Mesothelial cell of epicardium (in vitro differentiated cells): ENCODE data around the gene RAET1G. TPM values are rescaled to one million over a fixed set of nuclear protein-coding genes. Genes with fewer than 3 reads are reported as not detected.
"Not testable (repeated sequence)": the region's sequence is repeated elsewhere in the genome, so short reads cannot be mapped to it uniquely, and the experiment has no call there.

Experiments
- DNase-seq, 2 experiments: peaks; one replicate each; pipeline ENCODE4 v3.0.0; 2021; ENCODE audit warnings: low spot score in 2 of 2; ENCODE audit not compliant: unreplicated experiment in 2 of 2
- H3K27ac Mint-ChIP-seq: 2 replicates; pipeline ENCODE4 v1.8.0; 2021; ENCODE audit warnings: mixed read lengths
- H3K27me3 Mint-ChIP-seq: 2 replicates; pipeline ENCODE4 v1.8.0; 2021; ENCODE audit warnings: low read depth, mixed read lengths
- H3K36me3 Mint-ChIP-seq: 2 replicates; pipeline ENCODE4 v1.8.0; 2021; ENCODE audit warnings: mixed read lengths
- H3K4me1 Mint-ChIP-seq: 2 replicates; pipeline ENCODE4 v1.8.0; 2021; ENCODE audit warnings: mixed read lengths
- H3K4me3 Mint-ChIP-seq: 2 replicates; pipeline ENCODE4 v1.8.0; 2021; ENCODE audit warnings: mild to moderate bottlenecking, moderate library complexity, mixed read lengths
- H3K9me3 Mint-ChIP-seq: 2 replicates; pipeline ENCODE4 v1.8.0; 2021; ENCODE audit warnings: mixed read lengths
- total RNA-seq: library from RNA; stranded (reverse); gene quantifications from 3 replicates; pipeline ENCODE4 v1.2.1, GENCODE V29; 2021
- TF ChIP-seq, protein P1 (sequence below): fragments of 200-600 bp; sonication (generic); IDR thresholded peaks from one replicate; pipeline ENCODE4 v1.5.0; 2021; ENCODE audit warnings: antibody characterized with exemption; ENCODE audit not compliant: unreplicated experiment

Gene RAET1G
- total RNA-seq, 1 donor from 2014 or later: not detected

DNA sequence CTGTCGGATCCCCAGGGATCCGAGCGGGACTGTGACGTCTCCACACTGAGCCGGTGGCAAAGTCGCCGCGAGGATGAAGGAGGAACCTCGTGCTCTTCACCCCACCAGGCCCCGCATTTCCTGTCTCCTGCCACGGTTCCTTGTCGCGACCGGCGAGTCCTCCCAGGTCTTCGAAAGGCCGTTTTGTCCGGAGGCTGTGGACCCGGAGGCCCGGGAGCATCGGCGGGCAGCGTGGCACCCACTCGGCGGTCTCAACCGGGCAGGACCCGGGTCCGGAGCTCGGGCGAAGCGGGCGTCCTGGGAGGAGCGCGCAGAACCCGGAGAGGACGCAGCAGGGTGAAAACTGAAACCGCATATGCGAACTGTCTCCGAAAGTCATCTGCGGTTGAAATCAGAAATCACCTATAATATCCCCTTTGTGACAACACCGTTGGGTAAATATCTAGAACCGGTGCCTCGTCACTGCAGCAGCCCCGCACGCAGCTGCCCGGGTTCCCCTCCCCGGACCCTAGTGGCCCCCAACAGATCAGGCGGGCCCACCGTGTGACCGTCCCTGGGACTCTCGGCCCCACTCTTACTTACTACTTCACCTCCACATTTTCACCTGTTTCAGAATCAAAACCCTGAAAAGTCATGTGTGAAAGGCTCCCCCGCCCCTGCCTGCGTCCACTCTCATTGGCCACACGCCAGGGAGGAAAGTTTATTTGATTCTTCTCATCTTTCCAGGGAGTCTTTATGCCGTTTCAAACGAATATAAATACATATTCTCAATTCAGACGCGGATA is 15.8 kb upstream of the RAET1G start:
- Mint-ChIP-seq H3K4me3 (peak overlapping the region; percentile 64), H3K36me3 (no peaks in the 10 kb centered on the region), H3K27ac (no peak overlapping the region), H3K4me1 (peaks cover 18% of the 10 kb centered on the region), H3K27me3 (peaks cover 98% of the 10 kb centered on the region), H3K9me3 (no peaks in the 10 kb centered on the region)
- DNase-seq: no peak
- TF ChIP-seq, protein P1, sequence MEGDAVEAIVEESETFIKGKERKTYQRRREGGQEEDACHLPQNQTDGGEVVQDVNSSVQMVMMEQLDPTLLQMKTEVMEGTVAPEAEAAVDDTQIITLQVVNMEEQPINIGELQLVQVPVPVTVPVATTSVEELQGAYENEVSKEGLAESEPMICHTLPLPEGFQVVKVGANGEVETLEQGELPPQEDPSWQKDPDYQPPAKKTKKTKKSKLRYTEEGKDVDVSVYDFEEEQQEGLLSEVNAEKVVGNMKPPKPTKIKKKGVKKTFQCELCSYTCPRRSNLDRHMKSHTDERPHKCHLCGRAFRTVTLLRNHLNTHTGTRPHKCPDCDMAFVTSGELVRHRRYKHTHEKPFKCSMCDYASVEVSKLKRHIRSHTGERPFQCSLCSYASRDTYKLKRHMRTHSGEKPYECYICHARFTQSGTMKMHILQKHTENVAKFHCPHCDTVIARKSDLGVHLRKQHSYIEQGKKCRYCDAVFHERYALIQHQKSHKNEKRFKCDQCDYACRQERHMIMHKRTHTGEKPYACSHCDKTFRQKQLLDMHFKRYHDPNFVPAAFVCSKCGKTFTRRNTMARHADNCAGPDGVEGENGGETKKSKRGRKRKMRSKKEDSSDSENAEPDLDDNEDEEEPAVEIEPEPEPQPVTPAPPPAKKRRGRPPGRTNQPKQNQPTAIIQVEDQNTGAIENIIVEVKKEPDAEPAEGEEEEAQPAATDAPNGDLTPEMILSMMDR: no peak

DNA sequence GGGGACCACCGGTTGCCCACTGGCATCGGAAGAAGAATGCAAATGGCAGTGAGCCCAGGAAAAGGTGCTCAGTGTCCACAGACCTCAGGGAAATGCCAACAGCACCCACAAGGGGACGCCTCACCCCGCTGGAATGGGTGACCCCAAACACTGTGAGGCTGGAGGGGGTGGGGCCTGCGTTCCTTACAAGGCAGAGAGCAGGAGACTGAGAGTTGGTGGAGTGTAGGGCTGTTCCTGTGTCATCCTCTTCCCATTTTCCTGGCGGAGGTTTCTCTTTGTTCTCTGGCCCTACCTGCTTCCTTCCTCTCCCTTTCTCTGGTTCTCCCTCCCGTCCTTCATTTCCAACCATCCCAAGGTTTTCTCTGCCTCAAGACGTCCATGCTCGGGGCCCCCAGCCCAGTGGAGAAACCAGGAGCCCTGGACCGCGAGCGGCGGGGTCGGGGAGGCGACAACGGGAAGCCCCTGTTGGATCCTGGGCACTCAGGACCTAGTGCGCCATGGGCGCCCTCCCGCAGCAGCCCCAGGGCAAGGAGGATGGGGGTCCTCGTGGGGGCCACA is 15.2 kb upstream of the RAET1G start:
- H3K27me3 Mint-ChIP-seq: peaks cover 98% of the 10 kb centered on the region

DNA sequence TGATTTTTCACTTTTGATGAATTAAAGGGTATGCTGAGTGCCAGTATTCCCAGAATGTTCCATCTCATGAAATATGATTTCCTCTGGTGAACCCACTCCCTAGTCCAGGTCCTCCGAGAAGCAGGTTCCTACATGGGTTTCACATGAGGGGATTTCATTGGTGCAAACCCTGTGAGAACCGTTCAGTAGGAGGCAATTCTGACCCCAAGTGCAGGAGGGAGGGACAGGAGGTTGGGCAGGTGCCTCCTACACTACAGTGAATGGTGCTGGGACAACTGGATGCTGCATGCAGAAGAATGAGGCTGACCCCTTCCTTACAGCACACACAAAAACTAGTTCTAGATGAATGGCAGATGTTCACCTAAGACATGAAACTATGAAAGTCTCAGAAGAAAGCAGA is 13.8 kb upstream of the RAET1G start:
- no peak overlapping the region for H3K27ac Mint-ChIP-seq
- H3K9me3 Mint-ChIP-seq: no peaks in the 10 kb centered on the region
- H3K27me3 Mint-ChIP-seq: peaks cover 94% of the 10 kb centered on the region
- no peak for DNase-seq
- peaks cover 12% of the 10 kb centered on the region for H3K4me1 Mint-ChIP-seq
- no peak overlapping the region for H3K4me3 Mint-ChIP-seq
- no peaks in the 10 kb centered on the region for H3K36me3 Mint-ChIP-seq
- TF ChIP-seq, protein P1: no peak

More for the DNA sequence above, 15.2 kb upstream of the RAET1G start:
- not testable (repeated sequence) for H3K9me3 Mint-ChIP-seq, H3K36me3 Mint-ChIP-seq, H3K27ac Mint-ChIP-seq, DNase-seq
- peaks cover 18% of the 10 kb centered on the region for H3K4me1 Mint-ChIP-seq
- H3K4me3 Mint-ChIP-seq: peak overlapping the region; percentile 43

DNA sequence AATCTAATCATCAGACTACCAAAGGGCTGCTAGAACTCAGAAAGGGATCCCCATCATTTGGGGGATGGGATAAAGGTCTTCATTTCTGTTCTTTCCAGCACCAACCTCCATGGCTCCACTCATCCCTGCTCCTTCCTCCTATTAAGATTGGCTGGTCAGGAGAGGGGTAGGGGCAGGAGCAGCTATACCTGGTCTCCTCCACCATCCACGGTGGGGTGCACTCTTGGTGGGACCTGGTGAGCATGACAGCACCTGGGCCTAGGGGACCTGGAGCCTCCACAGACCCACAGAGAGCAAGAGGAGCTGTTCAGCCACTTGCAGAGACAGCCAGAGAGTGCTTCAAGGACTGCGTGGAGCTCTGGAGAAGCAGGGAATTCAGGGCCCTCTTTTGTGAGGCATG is 12.7 kb upstream of the RAET1G start:
- no peak overlapping the region for H3K4me3 Mint-ChIP-seq
- no peak for DNase-seq
- no peaks in the 10 kb centered on the region for H3K36me3 Mint-ChIP-seq
- TF ChIP-seq, protein P1: no peak
- no peaks in the 10 kb centered on the region for H3K9me3 Mint-ChIP-seq
- H3K27ac Mint-ChIP-seq: no peak overlapping the region
- H3K4me1 Mint-ChIP-seq: peaks cover 9% of the 10 kb centered on the region
- peaks cover 94% of the 10 kb centered on the region for H3K27me3 Mint-ChIP-seq

DNA sequence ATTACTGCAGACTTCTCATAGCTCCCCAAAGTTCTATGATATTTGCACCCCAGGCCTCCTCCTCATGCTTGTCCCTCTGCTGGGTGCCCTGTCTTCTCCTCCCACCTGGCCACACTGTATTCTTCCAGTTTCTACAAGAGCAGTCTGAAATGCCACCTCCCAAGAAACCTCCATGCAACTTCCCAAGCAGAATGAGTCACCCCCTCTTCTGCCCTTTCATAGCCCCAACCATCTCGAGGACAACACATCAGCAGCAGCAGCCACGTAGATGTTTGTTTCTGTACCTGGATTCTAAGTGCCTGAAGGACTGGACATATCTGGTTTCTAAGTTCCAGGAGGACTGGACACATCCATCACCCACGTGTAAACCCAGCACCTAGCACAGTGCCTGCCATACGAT is 12.3 kb upstream of the RAET1G start:
- Mint-ChIP-seq H3K36me3 (no peaks in the 10 kb centered on the region), H3K27ac (no peak overlapping the region), H3K27me3 (peaks cover 94% of the 10 kb centered on the region), H3K4me1 (peaks cover 9% of the 10 kb centered on the region), H3K9me3 (no peaks in the 10 kb centered on the region), H3K4me3 (no peak overlapping the region)
- TF ChIP-seq, protein P1: no peak
- no peak for DNase-seq

DNA sequence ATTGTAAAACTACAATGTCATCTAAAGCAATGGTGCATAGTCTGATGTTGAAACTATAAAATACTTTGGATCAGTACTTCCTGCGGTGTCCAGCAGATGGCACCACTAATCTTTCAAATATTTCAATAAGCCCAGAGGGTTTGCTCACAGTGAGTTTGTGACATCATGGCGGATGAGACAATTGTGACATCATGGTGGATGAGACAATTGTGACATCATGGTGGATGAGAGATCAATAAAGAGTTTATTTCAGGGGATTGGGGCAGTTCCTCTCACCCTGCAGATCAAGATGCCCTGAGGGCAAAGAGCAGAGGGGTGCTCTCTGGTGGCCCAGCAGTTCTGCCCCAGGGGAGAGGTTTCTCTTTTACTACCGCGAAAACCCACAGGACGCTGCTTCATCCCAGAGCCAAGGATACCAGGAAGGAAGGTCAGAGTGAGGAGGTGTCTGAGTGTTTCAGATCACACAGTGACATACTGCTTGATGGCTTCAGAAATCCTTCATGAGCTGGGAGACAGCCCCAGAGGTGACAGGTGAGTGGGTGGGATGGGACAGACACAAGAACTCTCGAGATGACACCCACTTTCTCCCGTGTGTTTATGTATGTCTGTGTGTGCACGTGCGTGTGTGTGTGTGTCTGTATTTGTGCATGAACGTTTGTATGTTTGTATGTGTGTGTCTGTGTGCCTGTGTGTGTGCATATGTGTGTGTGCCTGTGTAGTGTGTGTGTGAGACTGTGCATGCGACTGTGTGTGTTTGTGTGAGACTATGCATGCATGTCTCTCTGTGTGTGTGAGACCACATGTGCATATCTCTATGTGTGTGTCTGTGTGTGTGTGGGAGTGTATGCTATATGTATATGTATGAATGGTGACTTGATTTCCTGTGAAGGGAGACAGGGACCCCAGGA is 11.6 kb upstream of the RAET1G start:
- peak in 1 of 2 experiments; percentile 75 for DNase-seq
- no peak overlapping the region for H3K4me3 Mint-ChIP-seq
- no peak overlapping the region for H3K27ac Mint-ChIP-seq

More for the DNA sequence above, 11.6 kb upstream of the RAET1G start:
- TF ChIP-seq, protein P1: peak; percentile 88
- Mint-ChIP-seq H3K27me3 (peaks cover 94% of the 10 kb centered on the region), H3K36me3 (no peaks in the 10 kb centered on the region), H3K9me3 (no peaks in the 10 kb centered on the region), H3K4me1 (peaks cover 9% of the 10 kb centered on the region)
